ENCODE measurements around the gene CHN2. TPM values are rescaled to one million over a fixed set of nuclear protein-coding genes. Genes with fewer than 3 reads are reported as not detected.

The CHN2 gene
- total RNA-seq, 4 donors from 2014 or later: 7.6 to 25.9 (median 17.8) TPM

GRCh38 chr7:29482056-29482455, 287.5 kb downstream of the CHN2 start:
- no peak for TF ChIP-seq CTCF (IDR thresholded peaks at IDR 0.05)
- DNase-seq (ENCODE audit: low spot score) (no peak), ATAC-seq (ENCODE audit: low FRiP score) (no peak)

- no peak for TF ChIP-seq CTCF (IDR thresholded peaks at IDR 0.05)
- DNase-seq (ENCODE audit: low spot score): no peak
- ATAC-seq (ENCODE audit: low FRiP score): no peak
Observed at GRCh38 chr7:29483219-29484104, 288.9 kb downstream of the CHN2 start.

GRCh38 chr7:29484280-29484679, 289.7 kb downstream of the CHN2 start:
- DNase-seq (ENCODE audit: low spot score) (no peak), ATAC-seq (ENCODE audit: low FRiP score) (no peak)
- no peak for TF ChIP-seq CTCF (IDR thresholded peaks at IDR 0.05)

- no peak for TF ChIP-seq CTCF (IDR thresholded peaks at IDR 0.05)
- no peak for DNase-seq (ENCODE audit: low spot score)
- ATAC-seq (ENCODE audit: low FRiP score): no peak
Observed at GRCh38 chr7:29485339-29486190, 291.0 kb downstream of the CHN2 start.

- ATAC-seq (ENCODE audit: low FRiP score) (no peak), DNase-seq (ENCODE audit: low spot score) (no peak)
- no peak for TF ChIP-seq CTCF (IDR thresholded peaks at IDR 0.05)
Observed at GRCh38 chr7:29486191-29486700, 291.7 kb downstream of the CHN2 start.

GRCh38 chr7:29487424-29487823, 292.8 kb downstream of the CHN2 start:
- TF ChIP-seq CTCF (IDR thresholded peaks at IDR 0.05): no peak
- no peak for ATAC-seq (ENCODE audit: low FRiP score)
- DNase-seq (ENCODE audit: low spot score): no peak

All from omental fat pad (tissue), 4 donors.